GM18861 (cell line): ENCODE results near the gene FLT4.
"Not testable (repeated sequence)": the region's sequence is repeated elsewhere in the genome, so short reads cannot be mapped to it uniquely, and the experiment has no call there.

Experiments used
- ATAC-seq: cut with Tn5 transposase; IDR thresholded peaks from one replicate; pipeline ENCODE4 v1.9.1; 2021; ENCODE audit not compliant: unreplicated experiment

Gene FLT4

GRCh38 chr5:180649297-180650039 is at the start of gene FLT4:
FLT4 (minus strand) TSS chr5:180649600; CDS start chr5:180649545, 55 bp downstream.
- no peak for ATAC-seq

- no peak for ATAC-seq
Measured at GRCh38 chr5:180699042-180699441, 49.6 kb upstream of the FLT4 start.

- ATAC-seq, result no peak
Measured at GRCh38 chr5:180696116-180696515, 46.7 kb upstream of the FLT4 start.

GRCh38 chr5:180692429-180692828 is 43.0 kb upstream of the FLT4 start:
- no peak for ATAC-seq

GRCh38 chr5:180691046-180691445 is 41.6 kb upstream of the FLT4 start:
- no peak for ATAC-seq

- no peak for ATAC-seq
Measured at GRCh38 chr5:180690562-180690961, 41.2 kb upstream of the FLT4 start.

GRCh38 chr5:180689775-180690174 is 40.4 kb upstream of the FLT4 start:
- no peak for ATAC-seq

- ATAC-seq, result no peak
Measured at GRCh38 chr5:180689071-180689694, 39.8 kb upstream of the FLT4 start.

- no peak for ATAC-seq
Measured at GRCh38 chr5:180688330-180689070, 39.1 kb upstream of the FLT4 start.

- ATAC-seq, result not testable (repeated sequence)
Measured at GRCh38 chr5:180686799-180687198, 37.4 kb upstream of the FLT4 start.

- ATAC-seq, result no peak
Measured at GRCh38 chr5:180684623-180685161, 35.3 kb upstream of the FLT4 start.

- no peak for ATAC-seq
Measured at GRCh38 chr5:180683220-180683922, 34.0 kb upstream of the FLT4 start.

GRCh38 chr5:180682560-180682959 is 33.2 kb upstream of the FLT4 start:
- ATAC-seq, result no peak

GRCh38 chr5:180682008-180682407 is 32.6 kb upstream of the FLT4 start:
- ATAC-seq, result not testable (repeated sequence)

- not testable (repeated sequence) for ATAC-seq
Measured at GRCh38 chr5:180678319-180678718, 28.9 kb upstream of the FLT4 start.

- ATAC-seq, result no peak
Measured at GRCh38 chr5:180675036-180675635, 25.7 kb upstream of the FLT4 start.

- not testable (repeated sequence) for ATAC-seq
Measured at GRCh38 chr5:180674090-180674475, 24.7 kb upstream of the FLT4 start.

- ATAC-seq, result no peak
Measured at GRCh38 chr5:180673371-180674089, 24.1 kb upstream of the FLT4 start.

GRCh38 chr5:180671958-180672524 is 22.6 kb upstream of the FLT4 start:
- not testable (repeated sequence) for ATAC-seq
